ENCODE results near the gene TBX18. TPM values are rescaled to one million over a fixed set of nuclear protein-coding genes. Genes with fewer than 3 reads are reported as not detected.

The TBX18 gene
- total and polyA plus RNA-seq, 4 donors, result 0.10 to 0.59 (median 0.19) TPM; not detected in 1

- WGBS, result 4% methylated on average over 74 of the region's 74 CpGs
- Histone ChIP-seq H3K4me1 (ENCODE audit: control insufficient read depth in 4 of 4, insufficient read depth in 4 of 4, low read length in 3 of 4) (peaks cover 7 to 19% (median 10%) of the 10 kb centered on the region in 4 donors), H3K27ac (ENCODE audit: low read depth in 1 of 2, low read length in 2 of 2) (no peak overlapping the region), H3K9ac (ENCODE audit: low read depth in 1 of 2, low read length in 2 of 2) (no peak overlapping the region), H3K36me3 (ENCODE audit: control insufficient read depth in 4 of 4, insufficient read depth in 3 of 4, low read depth in 1 of 4, low read length in 3 of 4) (no peaks in the 10 kb centered on the region), H3K9me3 (ENCODE audit: control insufficient read depth in 4 of 4, low read length in 3 of 4) (peaks cover 0 to 30% (median 0%) of the 10 kb centered on the region in 4 donors), H3K4me3 (ENCODE audit: low read depth in 1 of 3, low read length in 3 of 3) (peak overlapping the region in 1 of 3 donors; percentile 43), H3K27me3 (ENCODE audit: control insufficient read depth in 4 of 4, insufficient read depth in 4 of 4, low read length in 3 of 4) (peaks cover 0 to 49% (median 28%) of the 10 kb centered on the region in 4 donors)
- TF ChIP-seq HNF4G (IDR thresholded peaks at IDR 0.05), result no peak
- TF ChIP-seq SP1 (IDR thresholded peaks at IDR 0.05), result no peak
- TF ChIP-seq FOXA2 (IDR thresholded peaks at IDR 0.05), result no peak
- no peak for TF ChIP-seq ATF3 (IDR thresholded peaks at IDR 0.05)
- TF ChIP-seq REST (IDR thresholded peaks at IDR 0.05), result no peak
- no peak for DNase-seq (ENCODE audit: low spot score)
Measured at GRCh38 chr6:84763003-84763885, 1.2 kb downstream of the TBX18 start.

GRCh38 chr6:84762220-84763002 is 2.0 kb downstream of the TBX18 start:
- H3K4me3 ChIP-seq (ENCODE audit: low read depth in 1 of 3, low read length in 3 of 3), result peak overlapping the region in 1 of 3 donors; percentile 43
- DNase-seq (ENCODE audit: low spot score), result no peak
- peaks cover 0 to 44% (median 27%) of the 10 kb centered on the region in 4 donors for H3K27me3 ChIP-seq (ENCODE audit: control insufficient read depth in 4 of 4, insufficient read depth in 4 of 4, low read length in 3 of 4)
- peaks cover 7 to 19% (median 10%) of the 10 kb centered on the region in 4 donors for H3K4me1 ChIP-seq (ENCODE audit: control insufficient read depth in 4 of 4, insufficient read depth in 4 of 4, low read length in 3 of 4)
- H3K36me3 ChIP-seq (ENCODE audit: control insufficient read depth in 4 of 4, insufficient read depth in 3 of 4, low read depth in 1 of 4, low read length in 3 of 4), result no peaks in the 10 kb centered on the region
- H3K9ac ChIP-seq (ENCODE audit: low read depth in 1 of 2, low read length in 2 of 2), result no peak overlapping the region
- H3K27ac ChIP-seq (ENCODE audit: low read depth in 1 of 2, low read length in 2 of 2), result no peak overlapping the region
- H3K9me3 ChIP-seq (ENCODE audit: control insufficient read depth in 4 of 4, low read length in 3 of 4), result peaks cover 0 to 29% (median 0%) of the 10 kb centered on the region in 4 donors
- WGBS, result 8% methylated on average over 40 of the region's 40 CpGs
- TF ChIP-seq NR2F2 (IDR thresholded peaks at IDR 0.05) (no peak), MAX (IDR thresholded peaks at IDR 0.05) (no peak), HNF4G (IDR thresholded peaks at IDR 0.05) (no peak), FOXA2 (IDR thresholded peaks at IDR 0.05) (no peak), ZBTB33 (IDR thresholded peaks at IDR 0.05) (no peak), TAF1 (conservative IDR thresholded peaks at IDR 0.05) (no peak), REST (IDR thresholded peaks at IDR 0.05) (no peak), JUND (IDR thresholded peaks at IDR 0.05) (no peak), HNF4A (conservative IDR thresholded peaks at IDR 0.05) (no peak), GABPA (IDR thresholded peaks at IDR 0.05 in 1 of 2, conservative IDR thresholded peaks at IDR 0.05 in 1 of 2) (no peak), FOXA1 (IDR thresholded peaks at IDR 0.05) (no peak), CTCF (IDR thresholded peaks at IDR 0.05; ENCODE audit: low read depth, low read length, missing input control) (no peak), YY1 (IDR thresholded peaks at IDR 0.05) (no peak), ATF3 (IDR thresholded peaks at IDR 0.05) (no peak), RXRA (IDR thresholded peaks at IDR 0.05) (no peak), EGR1 (IDR thresholded peaks at IDR 0.05; ENCODE audit: low read depth in 2 of 2) (no peak)
